GM12801 (cell line): Measurements from ENCODE around the gene FNDC3B.

Source experiments
- CTCF ChIP-seq: IDR thresholded peaks from one replicate; pipeline ENCODE4 v1.5.1; 2011; ENCODE audit warnings: control low read depth; ENCODE audit not compliant: insufficient read length; ENCODE audit errors: extremely low read depth

FNDC3B gene

GRCh38 chr3:172343117-172343516 lies 303.7 kb downstream of the FNDC3B start:
- TF ChIP-seq CTCF, result no peak

- no peak for TF ChIP-seq CTCF
Measured at GRCh38 chr3:172343979-172344378, 304.6 kb downstream of the FNDC3B start.

- no peak for TF ChIP-seq CTCF
Measured at GRCh38 chr3:172346161-172346560, 306.8 kb downstream of the FNDC3B start.

- TF ChIP-seq CTCF, result no peak
Measured at GRCh38 chr3:172347895-172348679, 308.7 kb downstream of the FNDC3B start.

GRCh38 chr3:172351895-172352466 lies 312.6 kb downstream of the FNDC3B start:
- TF ChIP-seq CTCF, result no peak

- no peak for TF ChIP-seq CTCF
Measured at GRCh38 chr3:172352786-172353185, 313.4 kb downstream of the FNDC3B start.

GRCh38 chr3:172354931-172355499 lies 315.6 kb downstream of the FNDC3B start:
- no peak for TF ChIP-seq CTCF
